ENCODE measurements around the gene PRR14.
A peak's percentile ranks its signal among the peaks of the same experiment; 100 is the strongest.
"Not testable (repeated sequence)": the region's sequence is repeated elsewhere in the genome, so short reads cannot be mapped to it uniquely, and the experiment has no call there.

The PRR14 gene

DNA sequence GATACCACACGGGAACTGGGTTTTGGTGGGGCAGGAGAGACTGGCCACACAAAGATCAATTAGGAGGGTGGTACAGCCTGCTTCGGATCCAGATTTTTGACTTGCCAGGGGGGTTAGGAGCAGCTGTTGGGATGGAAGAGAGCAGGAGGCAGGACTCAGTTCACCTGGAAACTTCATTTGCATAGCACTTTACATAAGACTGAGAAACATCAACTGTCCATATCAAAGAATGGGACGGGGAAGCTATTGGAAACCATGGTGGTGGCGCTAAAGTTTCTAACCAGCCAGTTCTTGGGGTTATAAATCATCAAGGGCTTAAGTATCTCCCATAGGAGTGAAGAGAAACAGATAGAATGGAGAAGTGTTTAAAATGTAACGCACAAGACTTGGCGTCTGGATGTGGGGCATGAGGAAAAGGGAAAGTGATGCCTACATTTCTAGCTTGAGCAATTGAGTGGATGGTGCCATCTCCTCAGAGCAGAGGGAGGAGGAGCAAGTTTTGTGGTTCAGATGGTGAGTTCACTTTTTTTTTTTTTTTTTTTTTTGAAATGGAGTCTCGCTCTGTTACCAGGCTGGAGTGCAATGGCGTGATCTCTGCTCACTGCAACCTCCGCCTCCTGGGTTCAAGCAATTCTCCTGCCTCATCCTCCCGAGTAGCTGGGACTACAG lies 41.8 kb downstream of the PRR14 start:
- no peak for DNase-seq (ENCODE audit: low read depth in 2 of 2)

DNA sequence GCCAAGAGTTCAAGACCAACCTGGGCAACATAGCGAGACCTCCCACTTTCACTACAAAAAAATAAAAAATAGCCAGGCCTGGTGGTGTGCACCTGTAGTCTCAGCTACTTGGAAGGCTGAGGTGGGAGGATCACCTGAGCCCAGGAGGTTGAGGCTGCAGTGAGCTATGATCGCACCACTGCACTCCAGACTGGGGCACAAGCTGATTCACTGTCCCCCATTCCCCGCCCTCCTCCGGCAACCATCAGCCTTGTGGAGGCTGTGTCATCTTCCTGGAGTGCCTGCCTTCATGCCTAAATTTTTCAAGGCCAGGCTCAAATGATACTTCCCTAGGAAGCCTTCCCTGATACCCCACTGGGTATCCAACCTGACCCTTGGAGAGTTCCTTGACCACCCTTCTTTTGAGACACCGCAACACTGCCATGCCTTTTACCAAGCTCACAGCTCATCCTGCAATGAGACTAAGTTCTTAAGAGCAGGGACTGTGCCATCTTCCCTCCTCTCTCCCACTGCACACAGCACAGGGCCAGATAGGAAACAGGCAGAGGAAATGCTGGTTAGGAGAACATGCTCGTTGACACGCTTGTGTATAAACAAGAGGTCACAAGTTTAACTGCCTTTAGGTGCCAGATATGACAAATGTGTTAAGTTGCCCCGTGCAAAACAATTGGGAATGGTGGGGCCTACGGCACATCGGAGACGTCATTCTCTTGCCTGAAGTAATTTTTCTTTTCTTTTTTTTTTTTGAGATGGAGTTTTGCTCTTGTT lies 44.4 kb downstream of the PRR14 start:
- DNase-seq (ENCODE audit: low read depth in 2 of 2), result no peak

DNA sequence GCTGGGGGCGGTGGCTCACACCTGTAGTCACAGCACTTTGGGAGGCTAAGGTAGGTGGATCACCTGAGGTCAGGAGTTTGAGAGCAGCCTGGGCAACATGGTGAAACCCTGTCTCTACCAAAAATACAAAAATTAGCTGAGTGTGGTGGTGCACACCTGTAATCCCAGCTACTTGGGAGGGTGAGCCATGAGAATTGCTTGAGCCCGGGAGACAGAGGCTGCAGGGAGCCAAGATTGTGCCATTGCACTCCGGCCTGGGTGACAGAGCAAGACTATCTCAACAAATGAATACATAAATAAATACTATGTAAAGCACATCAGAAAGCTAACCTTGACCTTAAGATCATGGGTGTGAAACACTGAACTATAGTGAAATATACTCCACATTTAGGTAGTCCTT lies 45.9 kb downstream of the PRR14 start:
- not testable (repeated sequence) for DNase-seq (ENCODE audit: low read depth in 2 of 2)

DNA sequence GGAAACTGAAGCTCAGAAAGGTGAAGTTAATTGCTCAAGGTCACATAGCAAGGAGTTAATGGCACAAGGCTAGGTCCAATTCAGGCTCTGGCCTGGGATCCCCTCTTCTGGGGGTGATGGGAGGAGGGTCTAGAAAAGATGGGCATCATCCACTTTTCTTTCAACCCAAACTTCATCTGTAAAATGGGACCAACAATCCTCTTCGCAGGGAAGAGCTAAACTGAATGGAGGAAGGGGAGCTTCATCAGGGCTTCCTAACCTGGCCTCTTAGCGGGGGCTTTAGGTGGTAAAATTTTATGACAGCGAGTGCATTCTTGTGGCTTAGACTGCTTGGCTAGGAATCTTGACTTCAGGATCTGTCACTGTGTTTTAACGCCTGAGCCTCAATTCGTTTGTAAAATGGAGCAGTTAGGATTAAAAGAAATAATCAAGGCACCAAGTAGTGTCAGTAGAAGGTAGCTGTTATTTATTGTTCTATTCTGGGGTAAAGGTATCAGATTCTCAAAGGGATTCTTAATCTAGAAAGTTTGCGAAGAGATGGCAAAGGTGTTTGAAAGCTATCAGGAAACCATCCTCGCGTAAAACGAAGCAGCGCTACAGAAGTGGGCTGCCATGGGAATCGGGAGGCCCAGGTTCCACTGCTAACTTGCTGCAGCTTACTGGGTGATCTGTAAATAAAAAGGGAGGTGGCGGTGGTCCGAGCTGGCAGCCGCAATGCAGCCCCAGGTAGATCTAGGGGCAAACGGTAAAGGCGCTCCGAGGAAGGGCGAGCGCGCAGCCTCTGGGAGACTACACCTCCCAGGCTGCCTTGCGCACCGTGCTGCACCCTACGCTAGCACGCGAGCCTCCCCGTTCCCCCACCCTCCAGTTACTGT lies 46.7 kb downstream of the PRR14 start:
- DNase-seq (ENCODE audit: low read depth in 2 of 2), result no peak

DNA sequence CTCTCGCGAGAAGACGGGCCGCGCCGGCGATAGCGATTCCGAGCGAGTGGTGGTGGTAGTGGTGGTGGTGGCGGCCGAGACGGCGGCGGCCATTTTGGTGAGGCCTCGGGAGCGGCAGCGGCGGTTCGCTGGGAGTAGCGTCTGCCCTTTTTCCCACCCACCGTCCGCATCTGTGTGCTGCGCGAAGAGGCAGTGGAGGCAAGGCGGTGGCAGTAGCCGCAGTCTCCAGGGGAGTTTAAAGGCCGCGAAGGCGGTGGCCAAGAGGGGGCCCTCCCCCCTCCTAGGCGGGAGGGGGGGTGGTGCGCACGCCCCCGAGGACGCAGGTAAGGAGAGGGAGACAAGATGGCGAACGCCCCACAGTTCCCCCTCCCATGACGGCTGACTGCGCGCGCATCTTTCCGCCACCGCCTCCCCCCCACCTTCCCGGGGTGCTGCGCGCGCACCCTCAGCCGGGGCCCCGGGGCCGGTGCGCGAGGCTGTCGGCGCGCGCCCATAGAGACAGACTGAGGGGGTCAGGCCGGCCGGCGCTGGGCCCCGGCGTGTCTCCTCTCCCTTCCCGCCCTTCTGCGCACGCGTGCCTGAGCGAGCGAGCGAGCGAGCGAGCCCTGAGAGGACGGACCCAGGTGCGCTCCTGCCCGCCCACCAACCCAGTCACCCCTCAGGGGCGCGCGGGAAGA lies 47.5 kb downstream of the PRR14 start:
- peak; percentile 95 for DNase-seq (ENCODE audit: low read depth in 2 of 2)

DNA sequence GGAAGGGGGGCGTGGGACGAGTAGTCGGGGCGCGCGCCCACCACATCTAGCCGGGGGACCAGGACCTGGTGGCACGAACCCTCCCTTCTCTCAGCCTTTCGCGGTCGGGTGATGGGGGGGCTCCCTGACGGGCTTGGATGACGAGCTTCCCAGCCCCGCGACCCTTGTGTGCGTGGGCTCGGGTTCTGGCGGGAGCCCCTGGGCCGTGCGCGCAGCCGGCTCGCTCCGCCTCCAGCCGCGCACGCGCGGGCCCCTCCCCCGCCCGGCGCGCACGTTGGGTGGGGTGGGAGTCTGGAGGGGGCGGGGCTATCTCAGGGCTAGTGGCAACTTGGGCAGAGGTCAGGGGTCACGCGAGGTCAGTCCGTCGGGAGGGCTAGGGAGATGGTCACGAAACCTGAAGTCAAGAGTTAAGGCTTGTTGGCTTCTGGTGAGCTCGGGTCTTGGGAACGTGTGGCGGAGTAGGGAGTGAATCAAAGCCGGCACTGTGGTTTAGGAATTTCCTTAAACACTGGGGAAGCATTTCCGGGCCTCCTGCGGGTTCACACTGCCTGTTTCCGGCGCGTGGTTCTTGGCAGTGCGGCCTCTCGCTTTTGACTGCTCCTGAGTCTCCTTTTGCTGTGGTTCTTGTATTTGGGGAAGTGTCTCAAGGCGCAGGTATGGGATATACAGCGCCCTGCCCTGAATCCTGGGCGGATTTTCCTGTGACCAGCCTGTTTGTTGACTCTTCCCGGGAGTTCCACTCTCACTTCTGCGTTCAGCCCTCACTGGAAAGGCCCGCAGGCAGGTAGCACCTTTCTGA lies 48.3 kb downstream of the PRR14 start, which contains the start of gene SRCAP:
Gene SRCAP, plus strand, starts transcription at position 356 of the 799 bp plus-strand sequence. CDS start 1,654 bp downstream, outside the sequence.
- peak; percentile 31 to 39 for DNase-seq (ENCODE audit: low read depth in 2 of 2)

DNA sequence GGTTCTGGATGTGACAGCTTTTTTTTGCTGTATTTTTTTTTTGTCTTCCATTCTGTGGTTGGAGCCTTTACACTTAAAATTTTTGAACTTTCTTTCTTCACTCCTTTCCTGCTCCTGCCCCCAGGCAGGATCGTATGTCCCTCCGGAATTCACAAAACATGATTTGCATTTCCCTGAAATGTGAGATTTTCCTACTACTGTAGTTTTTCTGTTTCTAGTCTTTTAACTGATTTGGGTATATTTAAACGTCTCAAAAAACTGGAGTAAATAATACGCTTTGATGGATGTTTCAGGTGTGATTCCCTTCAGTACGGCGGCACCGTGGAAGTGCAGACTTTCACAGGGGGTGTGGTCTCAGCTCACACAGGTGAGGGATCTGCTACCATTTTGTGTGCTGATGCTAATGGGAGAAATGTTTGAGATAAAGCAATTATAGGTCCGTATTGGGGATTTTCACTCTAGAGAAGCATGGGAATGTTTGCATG lies 48.9 kb downstream of the PRR14 start:
- DNase-seq (ENCODE audit: low read depth in 2 of 2), result no peak

DNA sequence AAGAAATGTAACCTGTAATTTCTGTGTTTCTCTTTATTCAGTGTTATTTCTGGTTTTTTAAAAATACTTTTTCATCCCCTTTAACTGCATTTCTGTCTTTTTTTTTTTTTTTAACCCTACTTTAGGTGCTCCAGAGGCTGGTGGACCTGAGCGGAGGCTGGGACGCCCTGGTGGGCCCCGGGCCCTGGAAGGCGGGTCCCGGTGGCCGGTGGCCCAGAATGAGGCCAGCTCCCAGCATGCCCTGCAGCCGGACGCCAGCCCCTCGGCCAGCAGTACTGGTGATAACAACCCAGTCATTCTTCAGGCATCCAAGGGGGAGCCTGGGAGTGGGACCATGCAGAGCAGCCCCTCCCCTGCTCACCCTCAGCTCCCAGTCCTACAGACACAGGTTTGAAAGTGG lies 49.7 kb downstream of the PRR14 start:
- DNase-seq (ENCODE audit: low read depth in 2 of 2), result no peak

DNA sequence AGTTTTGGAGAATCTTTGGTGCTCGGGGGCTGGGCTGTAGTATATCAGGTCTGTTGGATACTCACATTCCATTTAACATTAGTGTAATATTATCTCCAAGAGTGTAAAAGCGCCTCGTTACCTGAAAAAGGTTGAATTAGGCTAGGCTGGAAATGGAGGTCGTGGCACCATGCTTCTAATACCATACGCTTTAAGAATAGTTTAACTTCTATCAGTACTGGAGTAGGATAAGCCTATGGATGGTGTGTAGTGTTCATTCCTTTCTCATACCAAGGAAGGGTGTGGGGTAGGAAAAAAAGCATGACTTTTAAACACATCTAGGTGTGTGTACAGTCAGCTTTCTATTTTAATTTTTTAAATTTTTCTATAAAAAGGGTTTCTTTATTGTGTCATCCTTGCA lies 50.2 kb downstream of the PRR14 start:
- DNase-seq (ENCODE audit: low read depth in 2 of 2), result no peak

DNA sequence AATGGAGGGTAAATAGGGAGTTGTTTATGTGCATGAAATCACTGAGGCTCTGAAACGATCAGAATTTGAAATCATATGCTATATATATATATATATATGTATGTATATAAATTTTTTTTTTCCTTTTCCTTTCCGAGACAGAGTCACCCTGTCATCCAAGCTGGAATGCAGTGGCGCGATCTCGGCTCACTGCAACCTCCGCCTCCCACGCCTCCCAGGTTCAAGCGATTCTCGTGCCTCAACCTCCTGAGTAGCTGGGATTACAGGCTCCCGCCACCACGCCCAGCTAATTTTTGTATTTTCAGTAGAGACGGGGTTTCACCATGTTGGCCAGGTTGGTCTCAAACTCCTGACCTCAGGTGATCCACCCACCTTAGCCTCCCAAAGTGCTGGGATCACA lies 52.3 kb downstream of the PRR14 start:
- DNase-seq (ENCODE audit: low read depth in 2 of 2), result not testable (repeated sequence)

DNA sequence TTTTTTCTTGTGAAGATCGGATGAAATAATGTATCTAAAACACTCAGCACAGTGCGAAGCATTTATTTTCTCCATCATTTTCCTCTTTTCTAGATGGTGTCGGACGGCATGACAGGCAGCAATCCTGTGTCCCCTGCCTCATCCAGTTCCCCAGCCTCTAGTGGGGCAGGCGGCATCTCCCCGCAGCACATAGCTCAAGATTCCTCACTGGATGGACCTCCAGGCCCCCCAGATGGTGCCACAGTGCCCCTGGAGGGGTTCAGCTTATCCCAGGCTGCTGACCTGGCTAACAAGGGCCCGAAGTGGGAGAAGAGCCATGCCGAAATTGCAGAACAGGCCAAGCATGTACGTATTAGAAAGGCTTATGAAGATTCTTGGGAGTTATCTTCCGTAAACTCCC lies 53.2 kb downstream of the PRR14 start:
- no peak for DNase-seq (ENCODE audit: low read depth in 2 of 2)

All from fibroblast of skin of left quadriceps (primary cell).